Stimulated activated CD4-positive, alpha-beta T cell treated with anti-CD3 and anti-CD28 coated beads, Interleukin-12 subunit alpha, Interleukin-12 subunit beta, amount 100 ng/mL, for 24 hours (primary cell): Measurements from ENCODE around the gene ARHGAP21.
A peak's percentile ranks its signal among the peaks of the same experiment; 100 is the strongest.
"Not testable (repeated sequence)": the region's sequence is repeated elsewhere in the genome, so short reads cannot be mapped to it uniquely, and the experiment has no call there.

Source experiments
- DNase-seq, 2 experiments: peaks; one replicate each; pipeline ENCODE4 v3.0.0-alpha.2; 2020; ENCODE audit warnings: low read depth in 2 of 2

Gene ARHGAP21

GRCh38 chr10:24625778-24626177 is 97.9 kb downstream of the ARHGAP21 start:
- DNase-seq, result no peak

GRCh38 chr10:24623383-24623782 is 100.3 kb downstream of the ARHGAP21 start:
- no peak for DNase-seq

- DNase-seq, result no peak
These were observed 100.8 kb downstream of the ARHGAP21 start for GRCh38 chr10:24622781-24623301.

GRCh38 chr10:24621035-24621795 is 102.5 kb downstream of the ARHGAP21 start:
- not testable (repeated sequence) for DNase-seq

- not testable (repeated sequence) for DNase-seq
These were observed 103.7 kb downstream of the ARHGAP21 start for GRCh38 chr10:24619994-24620310.

DNA sequence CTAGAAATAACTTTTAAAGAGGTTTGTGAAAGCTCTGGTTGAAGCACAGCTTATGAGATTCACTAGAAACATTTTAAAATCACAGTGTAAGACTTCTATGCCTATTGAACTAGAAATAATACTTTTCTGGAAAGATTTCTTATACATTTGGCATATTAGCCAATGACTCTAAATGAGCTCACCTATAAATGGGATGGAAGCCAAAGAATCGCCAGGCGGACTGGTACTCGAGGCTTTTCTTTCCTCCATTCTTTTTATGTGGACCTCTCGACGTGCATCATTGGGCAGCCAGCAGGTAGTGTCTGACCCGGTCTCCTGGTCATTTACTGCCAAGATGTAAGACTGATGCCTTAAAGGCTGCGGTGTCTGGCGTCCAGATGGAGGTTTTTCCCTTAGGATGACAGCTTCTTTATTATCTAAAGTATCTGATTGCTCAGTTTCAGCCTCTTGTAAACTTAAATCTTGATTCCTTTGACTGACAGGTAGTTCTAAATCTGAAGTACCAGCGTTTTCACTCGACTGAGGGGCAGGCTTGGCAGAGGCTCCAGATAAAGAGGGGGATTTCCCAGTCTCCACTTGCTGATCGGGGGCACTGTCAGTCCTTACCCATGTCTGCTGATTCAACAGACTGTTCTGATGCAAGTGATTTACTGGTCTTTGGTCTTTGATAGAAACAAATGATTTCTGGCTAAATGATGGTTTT is 104.2 kb downstream of the ARHGAP21 start:
- DNase-seq, result not testable (repeated sequence)

DNA sequence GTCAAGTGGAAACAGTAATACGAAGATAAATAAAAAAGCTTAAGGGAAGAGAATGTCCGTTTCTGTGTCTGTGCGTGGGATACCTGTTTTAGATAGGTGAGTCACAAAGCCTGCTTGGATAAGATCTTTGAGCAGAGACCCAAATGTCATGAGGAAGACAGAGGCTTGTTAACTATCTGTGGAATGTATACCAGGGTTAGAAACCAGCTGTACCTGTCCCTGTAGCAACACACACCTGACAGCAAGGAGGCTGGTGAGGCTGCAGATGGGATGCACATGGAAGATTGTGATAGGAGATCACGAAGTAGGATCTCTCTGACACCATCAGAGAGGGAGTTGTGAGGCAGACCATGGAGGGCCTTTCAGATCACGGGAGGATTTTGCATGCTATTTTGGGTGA is 105.3 kb downstream of the ARHGAP21 start:
- no peak for DNase-seq

- peak in 1 of 2 experiments; percentile 43 for DNase-seq
These were observed 105.8 kb downstream of the ARHGAP21 start for GRCh38 chr10:24617771-24618396.

GRCh38 chr10:24616536-24616935 is 107.2 kb downstream of the ARHGAP21 start:
- DNase-seq, result no peak

GRCh38 chr10:24606021-24606420 is 117.7 kb downstream of the ARHGAP21 start:
- DNase-seq, result no peak

DNA sequence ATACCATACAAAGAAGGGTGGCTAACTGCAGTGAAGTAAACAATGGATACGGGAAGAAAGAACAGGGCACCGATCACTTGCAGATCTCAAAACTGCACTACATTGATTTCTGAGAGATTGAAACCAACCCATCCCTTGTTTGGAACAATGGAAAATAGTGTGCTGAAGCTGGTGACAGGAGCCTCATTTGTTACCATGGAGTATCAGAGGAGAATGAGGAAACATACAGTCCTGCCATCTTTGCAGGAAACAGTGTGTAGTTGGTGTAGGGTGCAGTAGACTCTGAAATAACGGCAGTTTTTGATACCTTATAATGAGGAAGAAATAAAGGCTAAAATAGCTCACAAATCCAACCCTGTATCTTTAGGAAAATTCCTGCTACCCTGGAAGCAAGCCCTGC is 118.5 kb downstream of the ARHGAP21 start:
- DNase-seq, result no peak

DNA sequence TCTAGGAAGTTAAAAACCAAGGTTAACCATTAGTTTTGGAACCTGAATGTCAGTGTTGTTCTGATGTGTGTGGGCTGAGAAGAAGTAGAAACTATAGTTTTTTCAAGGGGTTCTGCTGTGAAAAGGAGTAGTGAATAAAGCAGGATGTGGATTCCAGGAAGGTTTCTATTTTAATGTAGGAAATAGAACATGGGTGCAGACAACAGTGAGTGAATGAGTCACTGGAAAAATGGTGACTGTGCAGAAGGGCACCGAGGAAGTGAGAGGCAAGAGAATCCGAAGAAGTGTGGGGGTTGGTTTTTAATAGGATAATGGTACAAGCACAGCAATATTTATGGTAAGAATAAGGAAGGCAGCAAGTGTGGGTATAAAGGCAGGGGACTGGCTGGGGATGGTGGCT is 120.4 kb downstream of the ARHGAP21 start:
- peak in 1 of 2 experiments; percentile 8 for DNase-seq

DNA sequence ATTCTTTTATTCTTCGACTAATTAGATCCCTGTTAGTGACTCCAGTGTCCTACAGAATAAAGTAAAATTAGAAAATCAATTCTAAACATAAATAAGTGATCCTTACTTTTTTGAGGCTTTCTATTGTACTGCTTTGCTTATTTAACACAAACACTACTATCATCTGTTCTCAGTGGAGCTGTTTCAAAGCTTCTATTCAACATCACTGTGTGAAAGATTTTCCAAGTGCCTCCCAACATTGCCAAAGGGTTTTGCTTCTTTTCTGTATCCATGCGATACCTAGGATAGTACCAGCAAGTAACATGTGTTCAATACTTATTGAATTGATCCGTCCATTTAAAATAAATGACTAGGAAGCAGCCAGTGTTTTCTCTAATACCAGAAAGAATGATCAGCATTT is 125.7 kb downstream of the ARHGAP21 start:
- no peak for DNase-seq

DNA sequence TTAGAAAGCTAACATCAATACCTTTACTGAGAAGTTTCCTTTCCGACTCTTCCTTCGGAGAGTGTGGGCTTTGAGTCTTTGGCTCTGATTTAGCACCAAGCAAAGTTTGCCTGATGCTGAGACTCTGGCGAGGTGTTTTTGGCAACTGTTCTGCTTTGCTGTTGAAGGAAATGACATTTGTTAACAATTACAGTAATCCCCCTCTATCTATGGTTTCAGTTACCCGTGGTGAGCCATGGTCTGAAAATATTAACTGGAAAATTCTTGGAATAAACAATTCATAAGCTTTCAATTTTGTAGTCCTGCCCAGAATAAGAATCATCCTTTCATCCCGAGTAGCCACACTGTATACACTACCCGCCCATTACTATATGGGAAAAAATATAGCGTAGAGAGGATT is 126.3 kb downstream of the ARHGAP21 start:
- DNase-seq, result no peak

DNA sequence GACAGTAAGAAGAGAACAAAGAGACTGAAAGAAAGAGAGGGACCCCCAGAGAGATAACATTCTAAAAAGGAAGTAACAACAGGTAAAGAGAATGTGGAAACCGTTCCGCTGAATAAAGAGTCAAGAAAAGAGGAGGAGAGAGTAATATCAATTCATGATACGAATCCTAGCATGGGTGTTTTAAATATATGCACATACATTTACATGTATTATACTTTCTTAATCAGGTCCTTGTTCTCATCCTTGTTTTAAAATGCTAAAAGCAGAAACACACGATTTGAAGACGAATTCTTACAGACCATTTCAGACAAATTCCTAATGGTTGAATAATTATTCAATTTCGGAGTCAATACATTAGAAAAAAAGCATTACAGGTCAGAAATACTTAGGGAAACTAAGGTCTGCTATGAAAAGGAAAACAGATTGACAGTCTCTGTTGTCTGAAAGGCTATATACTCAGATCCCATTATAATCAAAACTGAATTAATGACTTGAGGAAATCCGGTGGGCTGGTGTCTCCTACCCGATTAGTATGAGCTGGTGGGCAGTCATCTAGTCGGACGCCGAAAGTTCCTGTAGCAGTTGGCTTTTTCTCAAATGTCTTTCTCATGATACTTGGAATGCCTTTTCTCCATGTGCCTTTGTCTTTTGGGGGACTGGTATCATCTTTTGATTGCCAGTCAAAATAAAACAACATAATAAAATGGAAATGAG is 127.3 kb downstream of the ARHGAP21 start:
- DNase-seq, result no peak

DNA sequence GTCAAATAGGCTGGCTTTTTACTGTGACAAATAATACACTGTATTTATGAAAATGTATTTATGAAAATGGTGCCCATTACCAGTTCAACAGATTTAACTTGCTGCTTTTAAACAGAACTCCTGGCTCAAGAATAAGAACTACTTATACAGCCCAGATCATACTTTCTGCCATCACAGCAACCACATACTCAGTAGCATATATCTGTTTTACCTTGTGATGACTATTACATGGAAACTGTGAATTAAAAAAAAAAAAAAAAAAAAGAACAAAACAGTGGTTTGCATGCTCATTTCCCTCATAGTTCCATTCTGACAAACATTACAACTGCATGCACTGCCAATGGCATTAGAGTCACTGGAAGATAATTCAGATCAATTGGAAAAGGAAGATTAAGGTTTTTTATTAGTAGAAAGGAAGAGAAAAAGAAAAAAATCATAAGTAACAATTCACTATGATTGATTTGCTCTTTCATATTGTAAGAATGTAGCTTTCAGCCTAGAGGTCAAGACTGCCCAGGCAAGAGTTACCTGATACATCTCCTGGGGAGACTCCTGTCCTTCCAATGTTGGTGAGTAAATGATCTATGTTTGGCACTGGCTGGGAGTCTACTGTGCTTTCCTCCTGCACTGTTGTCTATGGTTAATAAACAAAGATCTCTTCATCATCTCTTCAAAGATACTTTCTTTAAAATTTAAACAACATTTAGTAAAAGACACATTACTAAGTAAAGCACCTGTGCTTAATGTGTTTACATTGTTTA is 132.8 kb downstream of the ARHGAP21 start:
- DNase-seq, result no peak

- no peak for DNase-seq
These were observed 134.4 kb downstream of the ARHGAP21 start for GRCh38 chr10:24589265-24589664.

DNA sequence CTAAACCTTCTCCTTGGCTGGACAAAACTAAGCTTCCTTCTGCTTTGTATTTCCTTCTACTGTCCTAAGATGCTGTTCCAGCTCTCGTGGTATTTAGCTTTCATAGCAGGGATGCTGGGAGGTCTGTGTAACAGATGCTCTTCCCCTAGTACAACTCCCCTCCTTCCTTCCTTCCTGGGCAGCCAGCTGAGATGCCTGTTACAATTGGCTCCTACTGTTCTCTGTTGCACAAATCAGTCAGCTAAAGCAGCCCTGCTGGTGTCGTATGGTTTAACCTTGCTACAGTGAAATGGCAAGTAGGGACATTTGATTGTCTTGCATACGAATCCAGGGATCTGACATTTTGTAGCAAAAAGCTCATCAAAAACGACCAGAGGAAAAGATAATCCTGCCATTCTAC is 143.8 kb downstream of the ARHGAP21 start:
- no peak for DNase-seq

DNA sequence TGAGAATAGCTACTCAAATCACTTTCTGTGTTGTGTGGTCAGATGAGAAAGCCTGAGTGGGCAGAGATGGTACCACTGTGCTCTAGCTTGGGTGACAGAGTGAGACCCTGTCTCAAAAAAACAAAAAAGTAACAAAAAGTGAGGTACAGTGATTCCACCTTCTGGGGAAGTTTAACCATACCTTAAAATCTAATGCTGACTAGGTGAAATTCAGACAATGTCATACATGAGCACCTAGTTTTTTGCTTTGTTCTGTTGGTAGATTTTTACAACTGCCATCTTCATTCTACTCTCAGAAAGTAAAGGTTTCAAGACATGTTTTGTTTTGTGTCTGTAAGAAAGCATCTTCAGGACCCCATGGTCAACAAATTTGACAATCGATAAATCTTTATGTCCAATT is 144.2 kb downstream of the ARHGAP21 start:
- no peak for DNase-seq

- DNase-seq, result no peak
These were observed 148.1 kb downstream of the ARHGAP21 start for GRCh38 chr10:24575481-24576002.

GRCh38 chr10:24574578-24575155 is 149.0 kb downstream of the ARHGAP21 start:
- no peak for DNase-seq
